HepG2 (cell line): ENCODE measurements around the gene MRO. TPM values are rescaled to one million over a fixed set of nuclear protein-coding genes. Genes with fewer than 3 reads are reported as not detected.

Experiments used
- ATAC-seq: fragments of 200-7000 bp; cut with Tn5 transposase; 3 replicates; pipeline ENCODE4 v1.9.1; 2020; ENCODE audit warnings: mild to moderate bottlenecking, moderate library complexity
- BruUV-seq: library from RNA; stranded (reverse); fragments of 400-500 nt; replicated peaks from 2 replicates; lab custom pipeline; 2021; lab: Mats Ljungman, UMichigan
- CTCF ChIA-PET: fragments of 300-600 bp; formaldehyde crosslinking; extraction: SDS; loops from one replicate; lab custom pipeline; 2021; ENCODE audit warnings: low total read pairs, inconsistent platforms, low intra/inter-chr PET ratio; lab: Yijun Ruan, JAX
- POLR2A ChIA-PET: fragments of 350-600 bp; sonication (Branson Sonifier 250); formaldehyde crosslinking; loops from one replicate; lab custom pipeline; 2020; ENCODE audit warnings: antibody characterized with exemption, inconsistent platforms; lab: Yijun Ruan, JAX
- DNase-seq: peaks from one replicate; pipeline ENCODE4 v3.0.0-alpha.2; 2015; ENCODE audit warnings: low spot score
- FAIRE-seq: peaks from 3 replicates; lab custom pipeline; 2011; peaks lifted over from hg19 to GRCh38; lab: Jason Lieb, UNC
- H2AFZ ChIP-seq: one replicate; pipeline ENCODE4 v1.6.1; 2011; ENCODE audit warnings: low read length, inconsistent platforms
- H3K27ac ChIP-seq: fragments of 300-600 bp; 3 replicates; pipeline ENCODE4 v1.8.0; 2011; ENCODE audit warnings: mixed run types, mild to moderate bottlenecking, mixed read lengths, low read length, inconsistent platforms; ENCODE audit not compliant: insufficient read depth; ENCODE audit errors: extremely low read length
- H3K27me3 ChIP-seq, 2 experiments: fragments of 200-600 bp in 1 of 2; 2 replicates in 1 of 2; 3 replicates in 1 of 2; pipeline versions ENCODE4 v1.6.0 to v1.8.0; 2011; ENCODE audit warnings: low read length in 2 of 2, mild to moderate bottlenecking in 2 of 2, moderate library complexity in 2 of 2, inconsistent platforms in 1 of 2; ENCODE audit not compliant: insufficient read depth in 2 of 2, control insufficient read depth in 1 of 2
- H3K36me3 ChIP-seq, 2 experiments: fragments of 200-600 bp in 1 of 2; replicated peaks in 1 of 2; 2 replicates in 1 of 2; 3 replicates in 1 of 2; pipeline versions ENCODE4 v1.5.1 to v1.8.0; 2011; ENCODE audit warnings: low read length in 2 of 2, inconsistent platforms in 1 of 2; ENCODE audit not compliant: insufficient read depth in 2 of 2, control insufficient read depth in 1 of 2
- H3K4me1 ChIP-seq: 2 replicates; pipeline ENCODE4 v1.5.1; 2012; ENCODE audit warnings: low read length, inconsistent platforms; ENCODE audit not compliant: insufficient read depth
- H3K4me2 ChIP-seq: 2 replicates; pipeline ENCODE4 v1.6.0; 2011; ENCODE audit warnings: low read depth, low read length, inconsistent platforms
- H3K4me3 ChIP-seq, 3 experiments: fragments of 200-600 bp in 1 of 3; sonication (generic), shearing (Covaris generic) in 1 of 3; replicated peaks in 1 of 3; 2 replicates each; pipeline ENCODE4 v1.5.1; 2011 to 2016; ENCODE audit warnings: low read length in 3 of 3, inconsistent platforms in 2 of 3, low read depth in 2 of 3, mild to moderate bottlenecking in 2 of 3, control low read depth in 1 of 3, mixed read lengths in 1 of 3; ENCODE audit not compliant: insufficient read depth in 1 of 3
- H3K79me2 ChIP-seq: one replicate; pipeline ENCODE4 v1.6.1; 2011; ENCODE audit warnings: low read length, inconsistent platforms; ENCODE audit not compliant: insufficient read depth
- H3K9ac ChIP-seq: 2 replicates; pipeline ENCODE4 v1.6.0; 2011; ENCODE audit warnings: mild to moderate bottlenecking, low read depth, low read length, inconsistent platforms; ENCODE audit not compliant: insufficient read depth
- H3K9me3 ChIP-seq: 2 replicates; pipeline ENCODE4 v1.5.1; 2012; ENCODE audit warnings: mild to moderate bottlenecking, low read length
- H4K20me1 ChIP-seq: 2 replicates; pipeline ENCODE4 v1.6.0; 2011; ENCODE audit warnings: inconsistent platforms, mild to moderate bottlenecking, low read length, moderate library complexity; ENCODE audit not compliant: insufficient read depth
- CREM ChIP-seq, 2 experiments: sonication (generic) in 1 of 2; formaldehyde crosslinking in 1 of 2; IDR thresholded peaks; 2 replicates each; pipeline versions ENCODE4 v1.4.0 to v1.6.1; 2016 to 2020; ENCODE audit warnings: antibody characterized with exemption in 1 of 2, mild to moderate bottlenecking in 1 of 2, missing genetic modification reagents in 1 of 2
- ELF1 ChIP-seq: sonication (generic); formaldehyde crosslinking; IDR thresholded peaks from 2 replicates; pipeline ENCODE4 v1.4.0; 2020; ENCODE audit warnings: missing genetic modification reagents
- GATA4 ChIP-seq: sonication (generic); IDR thresholded peaks from 2 replicates; pipeline ENCODE4 v1.6.1; 2016; ENCODE audit warnings: antibody characterized with exemption, low read depth, borderline replicate concordance
- NFE2 ChIP-seq: sonication (generic); formaldehyde crosslinking; IDR thresholded peaks from 2 replicates; pipeline ENCODE4 v1.4.0; 2020; ENCODE audit warnings: missing genetic modification reagents
- NFRKB ChIP-seq: fragments of 450-650 bp; IDR thresholded peaks from 2 replicates; pipeline ENCODE4 v1.6.1; 2017
- RFX5 ChIP-seq: IDR thresholded peaks from 2 replicates; pipeline ENCODE4 v1.6.1; 2011; ENCODE audit warnings: low read depth, low read length, improper control_type of control experiment
- SMYD3 ChIP-seq: sonication (generic); formaldehyde crosslinking; IDR thresholded peaks from 2 replicates; pipeline ENCODE4 v1.8.1; 2023; ENCODE audit warnings: mild to moderate bottlenecking, missing genetic modification reagents
- SOX13 ChIP-seq, 3 experiments: fragments of 450-650 bp in 1 of 3; sonication (generic) in 1 of 3; formaldehyde crosslinking in 1 of 3; IDR thresholded peaks in 2 of 3; conservative IDR thresholded peaks in 1 of 3; 2 replicates each; pipeline versions ENCODE4 v1.5.0 to v1.6.1; 2016 to 2020; ENCODE audit warnings: antibody characterized with exemption in 1 of 3, mild to moderate bottlenecking in 1 of 3, missing compliant biosample characterization in 1 of 3, missing genetic modification reagents in 1 of 3, moderate library complexity in 1 of 3
- TGIF2 ChIP-seq: IDR thresholded peaks from 2 replicates; pipeline ENCODE4 v1.6.1; 2016; ENCODE audit warnings: control low read depth, missing compliant biosample characterization
- ZNF652 ChIP-seq: IDR thresholded peaks from 2 replicates; pipeline ENCODE4 v1.6.1; 2016; ENCODE audit warnings: low read depth, borderline replicate concordance
- ZNF691 ChIP-seq: sonication (generic); formaldehyde crosslinking; IDR thresholded peaks from 2 replicates; pipeline ENCODE4 v1.4.0; 2020; ENCODE audit warnings: missing genetic modification reagents, low read depth, mild to moderate bottlenecking, borderline replicate concordance
- ZSCAN29 ChIP-seq: sonication (generic); formaldehyde crosslinking; conservative IDR thresholded peaks from 2 replicates; pipeline ENCODE4 v1.4.0; 2020; ENCODE audit warnings: mild to moderate bottlenecking, missing genetic modification reagents
- WGBS: methylation state at CpG from one replicate; pipeline ENCODE4 v1.1.6; 2017; ENCODE audit warnings: low lambda C conversion rate; 5-methylcytosine and 5-hydroxymethylcytosine counted together
- in situ Hi-C: cut with HindIII; loops from 2 replicates; pipeline ENCODE4 v1.10.0; 2017; ENCODE audit warnings: low pct_unique_long_range_greater_than_20kb; ENCODE audit not compliant: extremely low pct_ligation_motif_present
- intact Hi-C: fragments of 100-400 bp; cut with micrococcal nuclease; formaldehyde crosslinking; loops from one replicate; pipeline ENCODE4 v1.10.0; 2022; ENCODE audit not compliant: unreplicated experiment
- polyA plus RNA-seq, 8 experiments: library from polyadenylated mRNA; depleted of rRNA in 3 of 8; stranded (reverse) in 7 of 8; unstranded in 1 of 8; fragments of >200 nt; fragmentation: Illumina TruSeq in 4 of 8; extraction: Trizol in 4 of 8; gene quantifications; 2 replicates each; pipeline versions ENCODE4 v1.2.1 to v1.2.3, GENCODE V29; 2011 to 2016; ENCODE audit warnings: low read depth in 4 of 8, missing spikeins in 1 of 8, mixed read lengths in 1 of 8; ENCODE audit not compliant: insufficient read depth in 1 of 8
- total RNA-seq, 5 experiments: library from RNA; depleted of rRNA; stranded (reverse); fragments of >200 nt; fragmentation: Illumina TruSeq; extraction: Trizol; gene quantifications; 2 replicates each; pipeline ENCODE4 v1.2.3, GENCODE V29; 2016; ENCODE audit warnings: low read depth in 1 of 5
- TF ChIP-seq, protein P1 (sequence below): sonication (generic); formaldehyde crosslinking; IDR thresholded peaks from 2 replicates; pipeline ENCODE4 v1.8.0; 2022; ENCODE audit warnings: mild to moderate bottlenecking, missing genetic modification reagents, moderate library complexity
- TF ChIP-seq, protein P2 (sequence below): sonication (generic); formaldehyde crosslinking; IDR thresholded peaks from 2 replicates; pipeline ENCODE4 v1.4.0; 2020; ENCODE audit warnings: mild to moderate bottlenecking, missing genetic modification reagents

MRO gene
- total and polyA plus RNA-seq, 2 of the 13 experiments (the other 11 are each of a cell fraction or from before 2014, with no cell fraction given), result not detected

- H3K9me3 ChIP-seq, result no peaks in the 10 kb centered on the region
- H2AFZ ChIP-seq, result no peak overlapping the region
- POLR2A ChIA-PET, result no interaction called here
- TF ChIP-seq NFE2 (CRISPR knock-in tag) (no peak), ZNF691 (CRISPR knock-in tag) (no peak), ELF1 (CRISPR knock-in tag) (no peak), SOX13 (IDR thresholded peaks at IDR 0.05) (no peak), SOX13 (CRISPR knock-in tag; conservative IDR thresholded peaks at IDR 0.05 in 1 of 2, IDR thresholded peaks at IDR 0.05 in 1 of 2) (no peak), ZSCAN29 (no peak), RFX5 (no peak), SMYD3 (CRISPR knock-in tag) (no peak), CREM (IDR thresholded peaks at IDR 0.05) (no peak), CREM (CRISPR knock-in tag; IDR thresholded peaks at IDR 0.05) (no peak), NFRKB (no peak), GATA4 (no peak), ZNF652 (CRISPR knock-in tag) (no peak), TGIF2 (CRISPR knock-in tag) (no peak)
- TF ChIP-seq, protein P1, sequence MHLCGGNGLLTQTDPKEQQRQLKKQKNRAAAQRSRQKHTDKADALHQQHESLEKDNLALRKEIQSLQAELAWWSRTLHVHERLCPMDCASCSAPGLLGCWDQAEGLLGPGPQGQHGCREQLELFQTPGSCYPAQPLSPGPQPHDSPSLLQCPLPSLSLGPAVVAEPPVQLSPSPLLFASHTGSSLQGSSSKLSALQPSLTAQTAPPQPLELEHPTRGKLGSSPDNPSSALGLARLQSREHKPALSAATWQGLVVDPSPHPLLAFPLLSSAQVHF (CRISPR knock-in tag), result no peak
- TF ChIP-seq, protein P2, sequence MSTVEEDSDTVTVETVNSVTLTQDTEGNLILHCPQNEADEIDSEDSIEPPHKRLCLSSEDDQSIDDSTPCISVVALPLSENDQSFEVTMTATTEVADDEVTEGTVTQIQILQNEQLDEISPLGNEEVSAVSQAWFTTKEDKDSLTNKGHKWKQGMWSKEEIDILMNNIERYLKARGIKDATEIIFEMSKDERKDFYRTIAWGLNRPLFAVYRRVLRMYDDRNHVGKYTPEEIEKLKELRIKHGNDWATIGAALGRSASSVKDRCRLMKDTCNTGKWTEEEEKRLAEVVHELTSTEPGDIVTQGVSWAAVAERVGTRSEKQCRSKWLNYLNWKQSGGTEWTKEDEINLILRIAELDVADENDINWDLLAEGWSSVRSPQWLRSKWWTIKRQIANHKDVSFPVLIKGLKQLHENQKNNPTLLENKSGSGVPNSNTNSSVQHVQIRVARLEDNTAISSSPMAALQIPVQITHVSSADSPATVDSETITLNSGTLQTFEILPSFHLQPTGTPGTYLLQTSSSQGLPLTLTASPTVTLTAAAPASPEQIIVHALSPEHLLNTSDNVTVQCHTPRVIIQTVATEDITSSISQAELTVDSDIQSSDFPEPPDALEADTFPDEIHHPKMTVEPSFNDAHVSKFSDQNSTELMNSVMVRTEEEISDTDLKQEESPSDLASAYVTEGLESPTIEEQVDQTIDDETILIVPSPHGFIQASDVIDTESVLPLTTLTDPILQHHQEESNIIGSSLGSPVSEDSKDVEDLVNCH (CRISPR knock-in tag), result no peak
- H3K36me3 ChIP-seq, result no peaks in the 10 kb centered on the region
- in situ Hi-C loops, result no loop called here
- 13% methylated on average over 1 of the region's 1 CpG for WGBS
- no peaks in the 10 kb centered on the region for H3K79me2 ChIP-seq
- no peak overlapping the region for H3K4me2 ChIP-seq
- CTCF ChIA-PET, result no interaction called here
- no peak overlapping the region for H3K27ac ChIP-seq
- H4K20me1 ChIP-seq, result no peaks in the 10 kb centered on the region
- FAIRE-seq, result no peak
- H3K27me3 ChIP-seq, result peaks cover 2 to 21% of the 10 kb centered on the region in 2 experiments; a peak in 2 of 5 replicates
- no peak overlapping the region for H3K9ac ChIP-seq
- intact Hi-C loops, result no loop called here
- no peak for ATAC-seq
- H3K4me3 ChIP-seq, result no peak overlapping the region
- DNase-seq, result no peak
- BruUV-seq, result no TSS peak
- H3K4me1 ChIP-seq, result no peaks in the 10 kb centered on the region
These were observed 67.9 kb downstream of the MRO start for GRCh38 chr18:50751947-50752346.
